NCI-H1930 (cell line): ENCODE measurements around the gene C8A.

Experiments
- DNase-seq, 2 experiments: peaks; one replicate each; lab custom pipeline; 2025; lab: John Stamatoyannopoulos, UW

The C8A gene

DNA sequence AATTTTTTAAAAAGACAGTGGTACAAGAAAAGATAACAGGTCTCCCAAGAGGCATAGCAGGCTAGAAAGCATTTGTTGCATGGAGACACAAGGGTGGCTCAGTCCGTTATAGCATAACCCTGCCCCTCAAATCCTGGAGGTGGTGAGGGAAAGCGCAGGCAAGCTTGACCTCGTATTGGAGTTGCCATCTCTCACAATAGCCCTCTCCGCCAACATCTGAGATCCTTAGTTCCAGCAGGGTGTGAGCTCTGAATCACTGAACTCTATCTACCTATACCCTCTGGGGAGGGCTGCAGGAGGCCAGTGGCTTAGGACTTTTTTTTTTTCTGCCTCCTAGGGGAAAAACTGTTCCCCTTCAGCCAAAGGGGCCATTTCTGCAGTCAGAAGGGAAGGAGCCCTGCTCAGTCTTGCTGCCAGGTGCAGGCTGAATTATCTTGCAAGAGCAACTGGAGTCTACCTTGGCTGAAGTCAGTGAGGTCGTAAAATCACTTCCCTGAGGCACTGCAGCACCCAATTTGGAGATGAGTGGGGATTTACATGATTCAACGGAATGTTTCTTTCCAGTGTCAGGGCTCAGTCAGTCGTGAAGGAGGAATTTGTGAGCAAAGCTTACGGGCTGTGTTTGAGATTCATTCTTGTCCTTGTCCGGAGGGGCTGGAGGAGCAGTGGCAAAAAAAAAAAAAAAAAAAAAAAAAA lies 17.2 kb upstream of the C8A start:
- DNase-seq: no peak

DNA sequence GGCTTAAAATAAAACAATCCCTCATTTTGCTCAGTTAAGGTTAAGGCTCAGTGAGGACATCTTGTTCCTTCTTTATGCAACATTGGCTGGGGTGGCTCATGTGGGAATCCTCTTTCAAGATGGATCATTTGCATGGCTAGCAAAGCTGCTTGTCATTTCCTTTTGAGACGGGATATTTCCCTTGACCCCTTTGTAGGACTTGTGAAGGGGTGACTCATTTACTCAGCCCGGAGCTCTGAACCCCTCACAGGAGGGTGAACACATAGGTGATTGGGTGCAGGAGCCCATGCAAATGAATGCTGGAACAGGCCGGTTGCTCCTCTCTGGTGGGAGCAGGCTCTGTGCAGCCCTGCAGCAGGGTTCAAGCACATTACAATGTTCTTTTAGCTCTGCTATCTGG lies 15.8 kb upstream of the C8A start:
- DNase-seq: no peak

DNA sequence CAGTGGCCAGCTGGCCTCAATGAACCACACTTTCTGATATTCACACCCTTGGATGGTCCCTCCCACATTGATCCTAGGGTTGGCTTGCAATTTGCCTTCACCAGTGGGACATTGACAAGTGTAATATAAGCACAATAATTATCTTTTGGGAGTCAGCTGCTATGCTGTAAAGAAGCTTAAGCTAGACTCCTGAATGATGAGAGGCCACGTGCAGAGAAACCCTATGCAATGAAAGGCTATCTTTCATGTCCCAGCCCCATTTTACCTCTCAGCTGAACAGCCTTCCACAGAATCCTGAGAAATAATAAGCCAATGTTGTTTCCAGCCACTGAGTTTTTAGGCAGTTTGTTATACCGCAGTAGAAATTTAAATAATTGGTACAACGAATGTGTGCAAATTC lies 11.1 kb upstream of the C8A start:
- DNase-seq: no peak

DNA sequence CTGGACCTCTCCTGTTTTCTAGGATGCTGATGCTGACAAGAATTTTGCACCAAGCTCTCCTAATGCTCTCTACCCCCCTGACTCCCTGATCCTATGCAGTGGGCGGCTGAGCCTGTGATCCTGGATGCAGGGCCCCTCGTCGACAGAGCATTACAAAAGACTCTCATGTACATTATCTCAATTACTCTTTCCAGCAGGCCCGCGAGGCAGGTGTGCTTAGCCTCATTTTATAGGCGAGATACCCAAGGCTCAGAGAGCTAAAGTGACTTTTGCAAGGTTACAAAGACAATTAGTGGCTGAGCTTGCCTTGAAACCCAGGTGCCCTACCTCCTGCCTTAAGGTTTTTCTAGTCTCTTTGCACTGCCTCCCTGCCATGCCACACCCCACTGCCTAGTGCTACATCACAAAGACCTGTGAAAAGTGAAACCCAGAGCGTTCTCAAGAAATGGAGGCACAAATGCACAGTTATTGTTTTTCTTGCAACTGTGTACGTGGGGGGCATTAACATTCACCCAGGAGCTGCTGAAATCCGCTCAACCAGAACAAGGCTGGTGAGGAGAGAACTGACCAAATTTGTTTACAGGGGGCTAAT lies 10.0 kb upstream of the C8A start:
- DNase-seq: no peak

DNA sequence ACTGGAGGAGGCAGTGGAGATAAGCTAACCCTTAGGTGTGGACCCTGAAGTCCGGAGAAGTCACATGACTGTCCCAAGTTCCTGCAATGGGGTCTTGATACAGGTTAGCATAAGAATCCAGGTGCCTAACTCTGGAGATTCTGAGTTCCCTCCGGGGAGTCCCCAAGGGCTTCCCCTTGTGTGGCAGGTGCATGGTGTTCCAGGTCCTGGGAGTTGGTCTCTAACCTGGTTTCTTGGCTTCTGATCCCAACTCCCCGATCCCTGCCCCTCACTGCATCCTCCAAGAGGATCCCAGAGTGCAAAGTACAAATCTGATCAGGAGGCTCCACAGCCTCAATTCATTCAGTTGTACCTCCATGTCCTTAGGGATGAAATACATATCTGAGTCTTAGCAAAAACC lies 9.3 kb upstream of the C8A start:
- DNase-seq: no peak

DNA sequence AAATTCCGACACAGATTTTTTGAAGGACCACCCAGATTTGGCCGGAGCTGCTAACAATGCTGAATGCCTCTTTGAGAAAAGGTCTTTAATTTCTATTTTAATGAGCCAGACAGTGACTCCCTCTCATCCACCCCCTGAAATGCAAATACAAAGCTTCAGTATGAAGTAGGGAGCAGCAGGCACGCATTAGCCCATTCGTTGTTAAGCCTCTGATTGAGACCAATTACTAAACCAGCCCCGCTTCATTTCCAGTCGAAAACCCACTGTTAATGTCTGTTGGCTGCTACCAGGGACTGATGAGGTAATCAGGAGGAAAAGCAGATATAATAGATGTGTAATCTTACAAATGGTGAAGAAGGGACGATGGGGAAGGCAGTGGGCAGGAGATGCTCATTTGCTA lies 4.8 kb upstream of the C8A start:
- no peak for DNase-seq

DNA sequence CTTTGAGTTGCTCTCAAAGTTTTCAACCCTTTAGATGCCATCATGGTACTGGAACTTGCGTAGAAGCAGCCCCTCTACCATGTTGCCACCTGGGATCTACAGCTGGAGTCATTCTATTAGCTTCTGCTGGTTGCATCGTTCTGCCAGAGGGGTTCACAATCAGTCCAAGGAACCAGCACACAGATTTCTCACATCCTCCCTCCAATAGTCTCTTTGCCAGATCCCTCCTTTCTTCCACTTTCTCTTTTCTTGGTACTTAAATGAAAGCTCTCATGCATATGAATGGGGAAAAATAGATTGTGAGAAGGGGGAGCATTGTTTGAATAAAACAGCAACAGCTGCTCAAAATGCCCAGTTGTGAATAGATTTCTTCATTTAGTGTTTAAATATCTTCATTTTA lies 4.2 kb upstream of the C8A start:
- DNase-seq: no peak

DNA sequence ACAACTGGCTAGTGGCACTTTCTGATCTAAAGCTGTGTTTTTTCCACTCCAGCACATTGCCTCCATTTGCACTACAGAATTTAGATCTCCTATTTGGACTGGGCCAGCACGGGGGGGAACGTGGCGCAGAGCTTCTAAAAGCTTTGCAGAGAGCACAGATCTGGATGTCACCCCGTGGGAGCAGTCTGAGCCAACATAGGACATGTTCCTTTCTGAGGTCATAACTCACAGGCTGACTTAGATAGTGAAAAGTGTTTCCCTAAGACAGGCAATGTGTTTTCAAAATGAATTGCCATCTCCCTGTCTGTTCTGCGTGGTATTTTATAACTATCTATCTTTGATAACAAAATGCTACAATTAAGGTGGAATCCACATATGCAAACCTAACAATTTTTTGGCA lies 3.7 kb upstream of the C8A start:
- DNase-seq: no peak

DNA sequence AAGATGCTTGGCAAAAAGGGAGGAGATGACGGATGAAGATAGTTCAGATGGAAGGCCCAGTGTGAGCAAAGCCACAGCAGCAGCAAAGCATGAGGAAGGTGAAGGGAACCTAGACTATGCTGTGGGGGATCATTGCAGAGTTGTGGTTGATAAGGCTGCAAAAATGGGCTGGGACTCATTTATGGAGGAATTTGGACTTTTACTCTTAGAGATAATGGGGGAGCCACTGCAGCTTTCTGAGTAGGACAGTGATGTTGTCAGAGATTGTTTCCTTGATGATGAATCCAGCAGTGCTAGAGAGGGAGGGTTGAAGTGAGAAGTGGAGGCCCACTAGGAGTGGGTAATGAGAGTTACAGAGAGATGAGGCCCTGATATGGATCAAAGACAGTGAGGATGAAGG lies 2.1 kb upstream of the C8A start:
- DNase-seq: no peak

DNA sequence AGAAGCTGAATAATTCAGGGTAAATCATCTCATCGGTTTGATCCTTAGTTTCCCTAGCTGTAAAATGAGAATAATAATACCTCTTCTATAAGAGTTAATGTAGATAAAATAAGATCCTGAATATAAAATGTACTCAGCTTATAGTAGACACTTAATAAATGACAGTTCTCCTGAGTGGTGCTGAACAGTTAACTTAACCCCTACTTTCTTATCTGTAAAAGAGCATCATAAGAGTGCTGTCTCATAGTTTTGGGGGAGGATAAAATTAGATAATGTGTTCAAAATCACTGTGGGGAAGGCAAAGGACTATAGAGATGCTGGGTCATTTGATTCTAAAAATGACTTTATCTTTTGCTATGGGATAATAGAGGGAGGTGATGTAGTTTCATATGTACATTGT lies 593 bp downstream of the C8A start:
- no peak for DNase-seq

DNA sequence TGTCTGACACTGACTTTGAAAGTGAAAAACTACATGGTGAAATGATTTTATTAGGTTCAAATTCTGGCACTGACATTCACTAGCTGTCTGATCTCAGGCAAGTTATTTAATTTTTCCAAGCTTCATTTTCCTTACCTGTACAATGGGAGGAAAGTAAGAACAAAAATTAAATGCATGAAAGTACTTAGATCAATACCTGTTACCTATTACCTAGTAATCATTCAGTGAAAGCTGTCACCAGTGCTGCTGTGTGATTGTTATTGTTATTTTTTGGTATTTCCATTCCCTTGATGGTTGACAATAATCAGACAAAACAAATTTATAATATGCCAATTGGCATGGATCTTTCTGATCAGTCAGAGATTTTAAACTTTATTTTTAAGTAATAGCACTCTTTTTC lies 1.6 kb downstream of the C8A start:
- no peak for DNase-seq

DNA sequence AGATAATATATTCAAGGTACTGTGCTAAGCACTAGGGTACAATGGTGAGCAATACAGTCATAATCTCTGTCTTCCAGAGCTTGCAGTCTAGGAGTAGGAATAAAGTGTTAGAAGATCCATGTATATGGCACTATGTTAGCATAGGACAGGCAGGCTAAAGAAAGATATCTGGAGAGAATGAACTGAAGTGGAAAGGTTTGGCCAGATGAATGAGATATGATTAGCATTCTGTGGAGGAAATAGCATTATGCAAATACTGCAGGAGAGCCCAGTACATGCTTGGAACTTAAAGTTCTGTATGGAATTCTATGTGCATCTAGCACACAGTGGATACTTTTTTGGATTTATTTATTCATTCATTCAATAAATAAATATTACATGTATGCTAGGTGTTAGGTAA lies 4.7 kb downstream of the C8A start:
- no peak for DNase-seq

DNA sequence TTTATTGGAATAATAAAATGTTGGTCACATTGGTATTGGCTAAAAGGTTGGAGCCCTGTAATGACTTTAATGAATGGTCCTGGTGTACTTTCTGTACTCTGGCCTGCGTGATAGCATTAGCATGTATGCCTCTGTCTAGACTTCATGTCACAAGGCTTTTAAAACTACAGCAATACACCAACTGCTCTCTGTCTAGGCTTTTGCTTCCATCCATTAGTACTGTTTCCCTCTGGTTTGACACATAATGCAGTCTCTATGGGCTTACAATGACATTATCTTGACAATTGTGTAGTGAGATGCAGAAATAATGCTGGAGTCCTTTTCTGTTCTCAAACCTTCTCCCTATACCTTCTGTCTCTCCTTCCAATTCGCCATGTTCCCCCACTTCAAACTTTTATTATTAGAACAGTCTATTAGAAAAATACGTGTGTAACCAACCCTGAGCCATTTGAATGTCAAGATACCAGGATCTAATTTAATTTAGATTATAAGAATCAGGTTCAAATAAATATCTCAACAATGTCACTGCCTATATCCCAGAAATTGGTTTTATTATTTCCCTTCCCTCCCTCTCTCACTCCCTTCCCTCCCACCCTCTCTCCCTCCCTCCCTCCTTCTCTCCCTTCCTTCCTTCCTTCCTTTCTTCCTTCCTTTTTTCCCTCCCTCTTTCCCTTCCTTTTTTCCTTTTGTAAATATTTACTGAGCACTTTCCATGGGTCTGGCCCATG lies 8.8 kb downstream of the C8A start:
- no peak for DNase-seq

DNA sequence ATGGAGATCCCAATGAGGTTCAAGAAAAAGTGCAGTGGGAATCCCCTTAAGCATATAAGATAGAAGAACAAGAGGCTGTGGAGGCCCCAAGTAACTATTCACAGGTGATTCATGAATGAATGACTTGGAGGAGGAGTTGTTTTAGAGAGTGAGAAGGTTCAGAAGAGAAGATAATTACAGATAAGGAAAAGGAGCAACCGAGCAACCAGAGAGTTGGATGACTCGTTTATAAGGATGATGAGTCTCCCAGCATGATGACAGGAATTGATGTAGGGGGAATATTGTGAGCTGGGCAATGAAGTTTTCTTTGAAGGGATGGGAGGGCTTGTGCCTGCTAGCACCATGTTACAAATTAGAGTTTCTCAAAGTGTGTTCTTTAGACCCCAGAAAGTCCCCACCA lies 9.8 kb downstream of the C8A start:
- DNase-seq: no peak

DNA sequence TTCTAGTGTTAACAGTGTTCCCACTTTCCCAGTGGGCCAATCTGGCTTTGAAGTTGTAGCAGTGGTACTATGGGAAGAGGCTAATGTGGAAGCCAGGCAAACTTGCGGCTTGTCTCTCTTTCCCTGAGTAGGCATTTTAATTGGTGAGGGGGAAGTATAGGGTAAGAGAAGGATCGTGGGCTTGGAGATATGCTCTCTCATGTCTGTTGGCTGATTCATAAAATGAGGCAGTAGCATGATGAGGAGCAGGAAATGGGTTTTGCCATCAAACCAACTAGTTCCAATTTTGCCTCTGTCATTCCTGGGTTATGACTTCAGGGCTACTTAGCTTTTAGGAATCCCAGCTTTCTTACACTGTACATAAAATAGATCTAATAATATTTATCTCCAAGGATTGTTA lies 12.1 kb downstream of the C8A start:
- DNase-seq: no peak

DNA sequence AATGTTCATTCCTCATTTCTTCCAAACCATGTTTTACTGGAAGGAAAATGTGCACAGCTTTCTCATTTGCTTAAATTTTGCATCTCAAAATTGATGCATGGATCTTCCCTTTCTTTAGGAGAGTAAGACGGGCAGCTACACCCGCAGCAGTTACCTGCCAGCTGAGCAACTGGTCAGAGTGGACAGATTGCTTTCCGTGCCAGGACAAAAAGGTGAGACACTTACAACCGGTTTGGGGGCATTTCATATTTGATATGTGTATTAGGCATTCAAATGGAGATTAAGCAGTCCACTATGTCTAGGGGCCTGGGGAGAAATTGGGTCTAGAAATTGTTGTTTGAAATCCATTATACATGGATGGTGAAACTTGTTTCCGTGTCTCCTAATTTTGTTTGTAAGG lies 12.9 kb downstream of the C8A start:
- no peak for DNase-seq

DNA sequence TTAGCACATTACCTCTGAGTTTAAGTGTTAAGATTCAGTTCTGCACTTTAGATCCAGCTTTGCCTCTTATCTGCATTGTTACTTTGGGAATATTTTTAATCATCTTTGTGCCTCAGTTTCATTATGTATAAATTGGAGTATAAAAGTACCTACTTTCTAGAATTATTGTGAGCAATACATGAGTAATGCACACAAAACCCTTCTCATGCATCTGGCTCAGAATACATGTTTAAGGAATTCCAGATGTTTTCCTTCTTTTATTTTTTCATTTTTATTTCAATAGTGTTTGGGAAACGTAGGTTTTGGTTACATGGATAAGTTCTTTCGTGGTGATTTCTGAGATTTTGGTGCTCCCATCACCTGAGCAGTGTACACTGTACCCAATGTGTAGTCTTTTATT lies 14.2 kb downstream of the C8A start:
- no peak for DNase-seq

DNA sequence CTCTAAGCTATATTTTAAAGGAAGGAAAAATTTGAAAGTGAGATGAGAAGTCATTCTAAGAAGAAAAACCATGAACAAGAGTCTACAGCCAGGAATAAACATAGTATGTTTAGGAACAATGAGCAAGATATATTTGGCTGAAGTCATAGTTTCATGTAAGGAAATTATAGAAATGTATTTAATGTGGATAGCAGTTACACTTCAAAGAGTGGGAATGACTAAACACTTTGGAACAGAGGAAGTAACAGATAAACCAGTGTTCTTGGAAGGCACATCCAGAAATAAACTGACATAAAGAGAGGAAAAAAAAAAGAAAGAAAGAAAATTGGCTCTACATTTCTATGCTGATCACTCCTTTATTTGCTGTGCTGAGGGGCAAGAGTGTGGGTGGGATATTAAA lies 18.0 kb downstream of the C8A start:
- no peak for DNase-seq

DNA sequence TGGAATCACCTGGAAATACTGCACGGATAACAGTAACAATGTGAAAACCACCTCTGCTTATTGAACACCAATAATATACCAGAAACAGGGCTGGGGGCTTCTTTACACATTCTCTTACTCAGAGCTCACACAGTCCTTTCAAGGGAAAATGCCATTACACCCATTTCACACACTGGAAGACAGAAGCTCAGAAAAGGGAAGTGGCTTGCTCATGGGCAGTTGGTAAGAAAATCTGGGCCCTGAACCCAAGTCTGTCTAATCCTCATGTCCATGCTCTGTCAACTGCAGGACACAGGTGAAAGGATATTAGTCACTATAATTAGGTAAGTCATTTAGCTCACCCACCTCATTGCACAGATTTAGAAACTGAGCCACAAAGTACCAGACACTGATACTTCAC lies 18.6 kb downstream of the C8A start:
- no peak for DNase-seq

DNA sequence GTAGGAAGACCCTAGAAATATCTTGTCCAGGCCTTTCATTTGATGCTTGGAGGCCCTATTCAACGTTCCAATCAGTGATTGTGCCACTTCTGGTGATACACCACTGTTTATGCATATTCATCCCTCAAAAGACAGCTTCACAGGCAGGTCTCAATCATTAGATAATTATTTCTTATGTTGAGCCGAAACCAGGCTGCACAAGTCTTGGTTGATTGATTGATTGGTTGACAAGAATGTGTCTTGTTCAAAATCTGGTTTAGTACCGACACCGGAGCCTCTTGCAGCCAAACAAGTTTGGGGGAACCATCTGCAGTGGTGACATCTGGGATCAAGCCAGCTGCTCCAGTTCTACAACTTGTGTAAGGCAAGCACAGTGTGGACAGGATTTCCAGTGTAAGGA lies 20.1 kb downstream of the C8A start:
- no peak for DNase-seq

DNA sequence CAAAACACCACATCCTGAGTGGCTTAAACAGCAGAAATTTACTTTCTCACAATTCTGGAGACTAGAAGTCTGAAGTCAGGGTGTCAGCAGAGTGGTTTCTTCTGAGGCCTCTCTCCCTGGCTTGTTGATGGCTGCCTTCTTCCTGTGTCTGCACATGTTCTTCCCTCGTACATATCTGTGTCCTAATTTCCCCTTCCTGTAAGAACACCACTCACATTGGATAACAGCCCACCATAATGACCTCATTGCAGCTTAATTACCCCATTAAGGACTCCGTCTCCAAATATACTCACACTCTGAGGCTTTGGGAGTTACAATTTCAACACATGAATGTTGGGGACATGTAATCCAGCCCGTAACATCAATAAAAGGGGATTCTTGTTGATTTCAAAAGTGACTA lies 23.4 kb downstream of the C8A start:
- DNase-seq: no peak

DNA sequence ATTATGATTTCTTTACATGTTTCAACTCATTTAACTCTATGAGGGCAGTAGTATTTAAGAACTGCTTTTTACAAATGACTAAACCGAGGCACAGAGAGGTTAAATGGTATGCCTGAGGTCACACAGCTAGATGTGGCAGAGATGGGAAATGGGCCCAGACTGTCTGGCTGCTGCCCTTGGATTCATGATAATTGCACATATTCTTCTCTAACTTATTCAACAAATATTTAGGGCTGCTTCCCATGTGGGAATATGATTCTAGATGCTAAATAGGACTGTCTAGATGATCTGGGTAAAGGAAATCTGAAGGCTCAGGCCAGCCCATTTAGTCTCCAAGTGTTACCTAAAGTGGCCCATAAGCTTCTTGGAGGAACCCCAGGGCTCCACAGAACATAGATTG lies 26.2 kb downstream of the C8A start:
- no peak for DNase-seq

DNA sequence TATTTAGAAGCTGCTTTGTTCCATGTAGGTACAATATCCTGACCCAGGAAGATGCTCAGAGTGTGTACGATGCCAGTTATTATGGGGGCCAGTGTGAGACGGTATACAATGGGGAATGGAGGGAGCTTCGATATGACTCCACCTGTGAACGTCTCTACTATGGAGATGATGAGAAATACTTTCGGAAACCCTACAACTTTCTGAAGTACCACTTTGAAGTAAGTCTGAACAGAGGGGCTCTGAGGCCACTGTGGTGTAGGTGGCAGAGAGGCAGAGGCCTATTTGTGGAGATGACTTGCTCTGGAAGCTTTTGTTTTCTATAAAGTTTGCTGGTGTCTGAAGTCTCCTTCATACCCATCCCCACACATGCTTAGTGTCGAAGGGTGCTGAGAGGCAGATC lies 26.8 kb downstream of the C8A start:
- no peak for DNase-seq

DNA sequence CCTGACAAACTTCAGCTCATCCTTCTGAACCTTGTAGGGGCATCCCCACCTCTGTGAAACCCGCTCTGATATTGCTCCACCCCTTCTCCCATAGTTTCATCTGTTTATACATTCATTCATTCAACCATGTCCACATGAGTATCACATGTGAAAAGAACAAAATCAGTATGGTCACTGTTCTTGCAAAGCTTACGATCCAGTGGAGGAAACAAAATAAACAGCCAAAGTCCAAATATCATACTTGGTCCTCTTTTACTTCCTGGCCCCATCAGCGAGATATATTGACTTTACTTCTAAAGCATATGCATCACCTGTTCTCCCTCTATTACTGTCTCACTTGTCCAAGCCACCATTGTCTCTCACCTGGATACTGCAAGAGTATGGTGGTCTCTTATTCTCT lies 35.6 kb downstream of the C8A start:
- no peak for DNase-seq
